Melanocyte of skin (primary cell): ENCODE data around the gene NMU. TPM values are rescaled to one million over a fixed set of nuclear protein-coding genes. Genes with fewer than 3 reads are reported as not detected.

ENCODE experiments used
- total RNA-seq, 2 donors: library from RNA; depleted of rRNA; stranded (reverse); fragments of >200 nt; gene quantifications; 2 replicates each; pipeline ENCODE4 v1.2.3, GENCODE V29; 2012

The NMU gene, protein sequence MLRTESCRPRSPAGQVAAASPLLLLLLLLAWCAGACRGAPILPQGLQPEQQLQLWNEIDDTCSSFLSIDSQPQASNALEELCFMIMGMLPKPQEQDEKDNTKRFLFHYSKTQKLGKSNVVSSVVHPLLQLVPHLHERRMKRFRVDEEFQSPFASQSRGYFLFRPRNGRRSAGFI
- not detected for total RNA-seq

DNA sequence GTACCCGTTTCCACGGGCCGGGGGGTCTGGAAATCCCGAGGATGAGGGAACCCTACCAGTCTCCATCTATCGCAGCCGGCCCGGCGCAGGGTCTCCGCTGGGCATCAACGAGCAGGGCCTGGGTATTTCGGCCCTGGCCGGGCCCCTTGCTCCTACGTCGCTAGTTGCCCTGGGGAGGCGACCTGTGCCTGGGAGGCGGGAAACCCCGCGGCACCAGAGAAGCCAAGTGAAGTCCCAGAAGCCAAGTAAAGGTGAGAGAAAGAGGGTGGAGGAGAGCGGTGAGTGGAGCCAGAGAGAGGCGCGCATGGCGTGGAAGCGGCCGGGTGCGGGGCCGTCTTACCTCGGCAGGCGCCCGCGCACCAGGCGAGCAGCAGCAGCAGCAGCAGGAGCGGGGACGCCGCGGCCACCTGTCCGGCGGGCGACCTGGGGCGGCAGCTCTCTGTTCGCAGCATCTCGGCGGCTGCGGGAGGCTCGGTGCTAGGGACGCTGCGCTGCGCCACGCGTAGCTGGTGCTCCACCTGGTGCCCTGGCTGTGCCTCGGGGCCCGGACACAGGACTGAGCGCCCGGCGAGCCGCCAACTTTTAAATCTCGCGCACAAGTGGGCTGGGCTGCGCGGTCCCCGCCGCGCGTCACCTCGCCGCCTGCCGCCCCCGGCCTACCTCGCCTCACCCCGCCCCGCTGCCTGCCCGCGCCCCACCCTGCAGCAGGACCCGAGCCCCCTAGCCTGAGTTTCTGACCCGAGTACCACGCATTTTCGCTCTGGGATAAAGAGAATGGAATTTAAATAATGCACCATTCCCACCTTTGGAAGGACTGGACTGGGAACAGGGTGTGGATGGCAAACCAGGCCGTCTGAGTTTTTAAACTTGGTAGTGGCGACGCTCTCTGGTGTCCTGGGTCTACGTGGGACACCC, at the start of gene NMU:
TSS of gene NMU (minus strand) at position 558 of the 915 bp plus-strand sequence. CDS start at position 452, 106 bp downstream.

DNA sequence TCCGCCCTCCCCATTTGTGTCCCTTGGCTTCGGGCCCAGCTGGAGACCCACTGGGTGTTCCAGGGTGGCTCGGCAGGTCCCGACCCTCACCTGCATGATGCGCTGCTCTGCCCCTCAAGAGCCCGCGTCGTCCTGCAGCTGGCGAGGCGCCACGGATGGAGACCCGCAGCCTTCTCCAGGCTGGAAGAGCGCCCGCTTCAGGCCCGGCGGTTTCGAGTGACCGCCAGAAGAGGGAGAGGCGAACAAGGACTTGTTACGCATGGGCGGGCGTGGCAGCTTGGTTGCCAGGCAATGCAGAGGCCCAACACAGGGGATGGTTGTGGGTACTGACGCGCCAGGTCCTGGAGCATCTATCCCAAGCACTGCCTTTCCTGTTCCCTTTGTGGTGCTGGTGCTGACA, 44.1 kb downstream of the NMU start, which contains the start of gene PDCL2:
TSS of gene PDCL2 (minus strand) at position 232 of the 400 bp plus-strand sequence. CDS start at position 96, 136 bp downstream.

GRCh38 chr4:55546756-55547465, 89.2 kb downstream of the NMU start, which contains the start of gene CLOCK:
CLOCK (minus strand) TSS chr4:55546909; CDS start chr4:55482785, 64,124 bp downstream.

Other genes starting within 250 kb of the NMU start
- gene TMEM165, start 240.3 kb downstream of the NMU start, total RNA-seq: 100 to 1,000 TPM; 129 to 144 TPM
- 10 to 100 TPM; 29.3 to 34.0 TPM for gene CLOCK, start 89.4 kb downstream of the NMU start, total RNA-seq
- not detected for gene PDCL2, start 44.1 kb downstream of the NMU start, total RNA-seq
- not detected for gene EXOC1L, start 183.5 kb upstream of the NMU start, total RNA-seq
- gene EXOC1, start 217.3 kb upstream of the NMU start, total RNA-seq: 10 to 100 TPM; 36.3 to 41.3 TPM